GM12865 (cell line): ENCODE measurements around the gene UBE2V1.
"Not testable (repeated sequence)": the region's sequence is repeated elsewhere in the genome, so short reads cannot be mapped to it uniquely, and the experiment has no call there.

Experiments
- DNase-seq: peaks from one replicate; pipeline ENCODE4 v3.0.0; 2010; ENCODE audit warnings: low read depth
- H3K4me3 ChIP-seq: 2 replicates; pipeline ENCODE4 v1.5.1; 2011; ENCODE audit warnings: mild to moderate bottlenecking, low read depth, low read length, control low read depth
- TF ChIP-seq, protein P1 (sequence below): IDR thresholded peaks from 2 replicates; pipeline ENCODE4 v1.5.1; 2011; ENCODE audit warnings: low read length, control low read depth, low read depth, inconsistent platforms; ENCODE audit not compliant: insufficient read depth; ENCODE audit errors: missing control alignments

Gene UBE2V1

GRCh38 chr20:50067461-50067860 is 45.5 kb downstream of the UBE2V1 start:
- no peak for DNase-seq
- TF ChIP-seq, protein P1, sequence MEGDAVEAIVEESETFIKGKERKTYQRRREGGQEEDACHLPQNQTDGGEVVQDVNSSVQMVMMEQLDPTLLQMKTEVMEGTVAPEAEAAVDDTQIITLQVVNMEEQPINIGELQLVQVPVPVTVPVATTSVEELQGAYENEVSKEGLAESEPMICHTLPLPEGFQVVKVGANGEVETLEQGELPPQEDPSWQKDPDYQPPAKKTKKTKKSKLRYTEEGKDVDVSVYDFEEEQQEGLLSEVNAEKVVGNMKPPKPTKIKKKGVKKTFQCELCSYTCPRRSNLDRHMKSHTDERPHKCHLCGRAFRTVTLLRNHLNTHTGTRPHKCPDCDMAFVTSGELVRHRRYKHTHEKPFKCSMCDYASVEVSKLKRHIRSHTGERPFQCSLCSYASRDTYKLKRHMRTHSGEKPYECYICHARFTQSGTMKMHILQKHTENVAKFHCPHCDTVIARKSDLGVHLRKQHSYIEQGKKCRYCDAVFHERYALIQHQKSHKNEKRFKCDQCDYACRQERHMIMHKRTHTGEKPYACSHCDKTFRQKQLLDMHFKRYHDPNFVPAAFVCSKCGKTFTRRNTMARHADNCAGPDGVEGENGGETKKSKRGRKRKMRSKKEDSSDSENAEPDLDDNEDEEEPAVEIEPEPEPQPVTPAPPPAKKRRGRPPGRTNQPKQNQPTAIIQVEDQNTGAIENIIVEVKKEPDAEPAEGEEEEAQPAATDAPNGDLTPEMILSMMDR, result no peak
- H3K4me3 ChIP-seq, result no peak overlapping the region

DNA sequence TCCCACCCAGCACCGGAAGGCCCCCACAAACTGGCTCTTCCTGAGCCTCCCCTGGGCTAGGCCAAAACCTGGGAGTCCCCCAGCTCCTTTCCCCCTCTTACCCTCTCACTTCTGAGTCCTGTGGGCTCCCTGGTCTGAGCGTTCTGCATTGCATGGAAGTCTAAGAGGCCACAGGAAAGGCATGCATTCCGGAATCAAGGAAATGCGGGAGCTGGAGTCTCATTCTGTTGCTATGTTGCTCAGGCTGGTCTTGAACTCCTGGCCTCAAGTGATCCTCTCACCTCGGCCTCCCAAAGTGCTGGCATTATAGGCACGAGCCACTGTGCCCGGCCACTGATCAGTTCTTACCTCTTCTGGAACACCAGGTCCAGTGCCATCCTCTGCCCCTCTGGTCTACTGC is 45.9 kb downstream of the UBE2V1 start:
- DNase-seq, result no peak
- no peak overlapping the region for H3K4me3 ChIP-seq
- TF ChIP-seq, protein P1, result no peak

DNA sequence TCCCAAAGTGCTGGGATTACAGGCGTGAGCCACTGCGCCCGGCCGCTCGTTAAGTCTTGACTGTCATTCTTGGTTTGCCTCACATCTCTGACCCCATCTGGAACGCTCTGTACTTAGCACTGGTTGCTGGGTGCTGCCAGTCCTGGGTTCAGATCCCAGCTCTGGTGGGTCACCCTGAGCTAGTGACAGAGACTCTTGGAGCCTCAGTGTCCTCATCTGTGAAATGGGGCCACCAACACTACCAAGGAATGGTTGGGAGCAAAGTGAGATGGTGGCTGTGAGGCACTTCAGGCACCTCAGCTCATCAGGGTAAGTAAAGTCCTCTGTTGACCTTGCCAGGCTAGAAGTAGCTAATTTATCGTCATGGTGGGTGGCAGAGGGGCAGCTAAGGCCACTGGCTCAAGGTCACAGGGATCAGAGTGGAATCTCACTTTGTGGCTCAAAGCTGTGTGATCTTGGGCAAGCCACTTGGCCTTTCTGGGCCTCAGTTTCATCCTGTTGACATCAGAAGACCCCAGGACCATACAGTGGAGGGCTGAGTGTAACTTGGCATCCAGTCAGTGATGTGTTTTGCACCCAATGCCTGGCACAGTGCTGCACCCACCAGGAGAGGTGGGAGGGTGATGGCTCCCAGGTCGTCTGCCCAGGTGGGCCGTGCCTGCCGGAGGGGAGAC is 46.7 kb downstream of the UBE2V1 start:
- DNase-seq, result no peak
- TF ChIP-seq, protein P1, result no peak
- H3K4me3 ChIP-seq, result no peak overlapping the region

DNA sequence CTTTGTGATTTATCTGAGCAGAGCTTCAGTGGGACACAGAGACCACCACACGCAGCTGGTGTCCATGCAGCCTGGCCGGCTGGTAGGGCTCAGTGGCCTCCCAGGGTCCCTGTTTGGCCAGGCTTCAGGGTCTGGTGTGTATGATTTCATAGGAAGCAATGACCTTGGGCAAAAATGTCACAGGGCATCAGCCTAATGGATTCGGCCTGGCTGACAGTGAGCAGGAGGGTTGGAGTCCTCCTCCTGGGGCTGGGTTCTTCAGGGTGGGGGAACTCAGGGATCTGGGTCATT is 47.7 kb downstream of the UBE2V1 start:
- H3K4me3 ChIP-seq, result no peak overlapping the region
- TF ChIP-seq, protein P1, result no peak
- no peak for DNase-seq

- DNase-seq, H3K4me3 ChIP-seq: not testable (repeated sequence)
Measured at GRCh38 chr20:50063763-50064162, 49.2 kb downstream of the UBE2V1 start.

GRCh38 chr20:50062006-50062838 is 50.7 kb downstream of the UBE2V1 start:
- TF ChIP-seq, protein P1, result no peak
- no peak for DNase-seq
- H3K4me3 ChIP-seq, result no peak overlapping the region

GRCh38 chr20:50061151-50062005 is 51.6 kb downstream of the UBE2V1 start:
- TF ChIP-seq, protein P1, result no peak
- H3K4me3 ChIP-seq, result no peak overlapping the region
- DNase-seq, result no peak
